SK-N-SH treated with all-trans-retinoic acid at 6 μM for 48 hours (cell line): Measurements from ENCODE around the gene NCKAP5.

ENCODE experiments used
- ATAC-seq: fragments of 200-7000 bp; cut with Tn5 transposase; 3 replicates; pipeline ENCODE4 v1.9.1; 2020; ENCODE audit warnings: mild to moderate bottlenecking, moderate library complexity
- ARNTL ChIP-seq: fragments of 450-650 bp; formaldehyde crosslinking; IDR thresholded peaks from 2 replicates; pipeline ENCODE4 v1.5.0; 2020; ENCODE audit warnings: low read depth, mild to moderate bottlenecking, moderate library complexity, borderline replicate concordance
- BACH2 ChIP-seq: fragments of 250-450 bp; sonication (Bioruptor Pico); IDR thresholded peaks from 2 replicates; pipeline ENCODE4 v1.9.0; 2021; ENCODE audit warnings: mild to moderate bottlenecking, borderline replicate concordance
- CREB5 ChIP-seq: fragments of 250-450 bp; sonication (Bioruptor Pico); IDR thresholded peaks from 2 replicates; pipeline ENCODE4 v1.5.1; 2020; ENCODE audit warnings: low read depth, mild to moderate bottlenecking, moderate library complexity
- CSDC2 ChIP-seq: fragments of 250-450 bp; sonication (Bioruptor Pico); IDR thresholded peaks from 2 replicates; pipeline ENCODE4 v1.5.0; 2020; ENCODE audit warnings: mild to moderate bottlenecking, moderate library complexity
- CSRNP3 ChIP-seq: fragments of 250-450 bp; sonication (Bioruptor Pico); IDR thresholded peaks from 2 replicates; pipeline ENCODE4 v1.5.1; 2021; ENCODE audit warnings: mild to moderate bottlenecking, moderate library complexity
- ESRRG ChIP-seq: fragments of 250-450 bp; sonication (Bioruptor Pico); IDR thresholded peaks from 2 replicates; pipeline ENCODE4 v1.6.1; 2021; ENCODE audit warnings: mild to moderate bottlenecking
- GLIS3 ChIP-seq: fragments of 250-450 bp; sonication (Bioruptor Pico); IDR thresholded peaks from 2 replicates; pipeline ENCODE4 v1.5.0; 2020; ENCODE audit warnings: mild to moderate bottlenecking, moderate library complexity
- ISL1 ChIP-seq: fragments of 250-450 bp; sonication (Bioruptor Pico); IDR thresholded peaks from 2 replicates; pipeline ENCODE4 v2.1.2; 2022; ENCODE audit warnings: mild to moderate bottlenecking, moderate library complexity
- OSR1 ChIP-seq: fragments of 250-450 bp; sonication (Bioruptor Pico); IDR thresholded peaks from 2 replicates; pipeline ENCODE4 v1.8.0; 2022; ENCODE audit warnings: moderate library complexity, mild to moderate bottlenecking, inconsistent platforms
- PATZ1 ChIP-seq: fragments of 250-450 bp; sonication (Bioruptor Pico); IDR thresholded peaks from 2 replicates; pipeline ENCODE4 v1.8.0; 2020; ENCODE audit warnings: mild to moderate bottlenecking, moderate library complexity, borderline replicate concordance
- POU6F1 ChIP-seq: fragments of 250-450 bp; sonication (Bioruptor Pico); IDR thresholded peaks from 2 replicates; pipeline ENCODE4 v1.8.0; 2021; ENCODE audit warnings: low read depth, mild to moderate bottlenecking, moderate library complexity, borderline replicate concordance
- PPARA ChIP-seq: fragments of 250-450 bp; sonication (Bioruptor Pico); IDR thresholded peaks from 2 replicates; pipeline ENCODE4 v1.5.0; 2020; ENCODE audit warnings: mild to moderate bottlenecking, borderline replicate concordance
- RARB ChIP-seq: fragments of 250-450 bp; sonication (Bioruptor Pico); IDR thresholded peaks from 2 replicates; pipeline ENCODE4 v1.8.0; 2021; ENCODE audit warnings: mild to moderate bottlenecking, moderate library complexity
- SNAI2 ChIP-seq: fragments of 250-450 bp; sonication (Bioruptor Pico); IDR thresholded peaks from 2 replicates; pipeline ENCODE4 v1.5.0; 2020; ENCODE audit warnings: mild to moderate bottlenecking, moderate library complexity
- TCF4 ChIP-seq: fragments of 250-450 bp; sonication (Bioruptor Pico); IDR thresholded peaks from 2 replicates; pipeline ENCODE4 v1.8.0; 2021; ENCODE audit warnings: mild to moderate bottlenecking, moderate library complexity, borderline replicate concordance
- TOX ChIP-seq: fragments of 250-450 bp; sonication (Bioruptor Pico); IDR thresholded peaks from 2 replicates; pipeline ENCODE4 v1.8.0; 2021; ENCODE audit warnings: mild to moderate bottlenecking, moderate library complexity, borderline replicate concordance
- ZC3H10 ChIP-seq: fragments of 250-450 bp; sonication (Bioruptor Pico); IDR thresholded peaks from 2 replicates; pipeline ENCODE4 v1.5.1; 2021; ENCODE audit warnings: mild to moderate bottlenecking, moderate library complexity
- ZFP3 ChIP-seq: fragments of 250-450 bp; sonication (Bioruptor Pico); IDR thresholded peaks from 2 replicates; pipeline ENCODE4 v1.5.0; 2020; ENCODE audit warnings: mild to moderate bottlenecking, moderate library complexity
- ZFP30 ChIP-seq: fragments of 450-650 bp; formaldehyde crosslinking; IDR thresholded peaks from 2 replicates; pipeline ENCODE4 v1.5.0; 2022; ENCODE audit warnings: mild to moderate bottlenecking, moderate library complexity
- ZNF565 ChIP-seq: fragments of 450-650 bp; formaldehyde crosslinking; conservative IDR thresholded peaks from 2 replicates; pipeline ENCODE4 v1.5.0; 2020; ENCODE audit warnings: low read depth, mild to moderate bottlenecking, moderate library complexity
- ZNF70 ChIP-seq: fragments of 450-650 bp; formaldehyde crosslinking; IDR thresholded peaks from 2 replicates; pipeline ENCODE4 v1.5.0; 2020; ENCODE audit warnings: mild to moderate bottlenecking, moderate library complexity
- ZNF8 ChIP-seq: fragments of 450-650 bp; formaldehyde crosslinking; IDR thresholded peaks from 2 replicates; pipeline ENCODE4 v1.5.0; 2020; ENCODE audit warnings: mild to moderate bottlenecking, moderate library complexity

Gene NCKAP5

GRCh38 chr2:132824716-132825115, 743.5 kb downstream of the NCKAP5 start:
- TF ChIP-seq PATZ1 (no peak), ZFP30 (no peak), ARNTL (CRISPR knock-in tag) (no peak), TCF4 (CRISPR knock-in tag) (no peak), BACH2 (CRISPR knock-in tag) (no peak), POU6F1 (CRISPR knock-in tag) (no peak), GLIS3 (CRISPR knock-in tag) (no peak), ZFP3 (no peak), CSDC2 (CRISPR knock-in tag) (no peak), ISL1 (CRISPR knock-in tag) (no peak), ZC3H10 (no peak), ZNF8 (CRISPR knock-in tag) (no peak), ZNF565 (CRISPR knock-in tag) (no peak), ESRRG (no peak), SNAI2 (no peak), PPARA (no peak), RARB (CRISPR knock-in tag) (no peak), TOX (CRISPR knock-in tag) (no peak), ZNF70 (no peak), CREB5 (no peak)
- ATAC-seq: no peak

GRCh38 chr2:132816234-132816633, 752.0 kb downstream of the NCKAP5 start:
- no peak for ATAC-seq
- no peak for TF ChIP-seq ESRRG
- TF ChIP-seq OSR1 (CRISPR knock-in tag): no peak
- TF ChIP-seq ZNF8 (CRISPR knock-in tag): no peak
- TF ChIP-seq GLIS3 (CRISPR knock-in tag): no peak
- no peak for TF ChIP-seq TOX (CRISPR knock-in tag)
- no peak for TF ChIP-seq CSRNP3

GRCh38 chr2:132815516-132815915, 752.7 kb downstream of the NCKAP5 start:
- no peak for ATAC-seq
- TF ChIP-seq ZFP3 (no peak), CSRNP3 (no peak), ZNF8 (CRISPR knock-in tag) (no peak), ARNTL (CRISPR knock-in tag) (no peak), OSR1 (CRISPR knock-in tag) (no peak), ESRRG (no peak), ZNF565 (CRISPR knock-in tag) (no peak), CSDC2 (CRISPR knock-in tag) (no peak), SNAI2 (no peak)

- TF ChIP-seq ZNF70 (no peak), CSRNP3 (no peak), TCF4 (CRISPR knock-in tag) (no peak), SNAI2 (no peak), ZFP3 (no peak), GLIS3 (CRISPR knock-in tag) (no peak), ZC3H10 (no peak), BACH2 (CRISPR knock-in tag) (no peak), ISL1 (CRISPR knock-in tag) (no peak), RARB (CRISPR knock-in tag) (no peak)
These were observed 753.6 kb downstream of the NCKAP5 start for GRCh38 chr2:132814651-132815050.

More at GRCh38 chr2:132814651-132815050, 753.6 kb downstream of the NCKAP5 start:
- no peak for ATAC-seq
